ENCODE results near the gene SPTBN2.

Gene SPTBN2

GRCh38 chr11:66766681-66767080, 37.7 kb upstream of the SPTBN2 start:
- Histone ChIP-seq H3K9me3 (ENCODE audit: control insufficient read depth, low read length) (no peaks in the 10 kb centered on the region), H2BK120ac (ENCODE audit: low read depth, low read length) (no peak overlapping the region), H3K4ac (ENCODE audit: low read depth in 1 of 2, low read length in 2 of 2) (no peak overlapping the region), H3K4me1 (ENCODE audit: control insufficient read depth, insufficient read depth, low read depth, low read length) (peaks cover 2% of the 10 kb centered on the region), H3K23ac (ENCODE audit: low read length in 2 of 2) (no peak overlapping the region), H3K27ac (ENCODE audit: low read length, poor library complexity, severe bottlenecking) (peak overlapping the region; percentile 44), H3K14ac (ENCODE audit: low read length in 2 of 2) (no peak overlapping the region), H3K27me3 (ENCODE audit: control insufficient read depth in 1 of 2, insufficient read depth in 1 of 2, low read length in 2 of 2) (no peaks in the 10 kb centered on the region), H3K36me3 (ENCODE audit: control insufficient read depth in 1 of 2, insufficient read depth in 2 of 2, low read depth in 1 of 2, low read length in 2 of 2) (peaks cover 7 to 14% of the 10 kb centered on the region in 2 experiments), H2BK15ac (ENCODE audit: low read depth, poor library complexity, severe bottlenecking) (no peak overlapping the region), H2BK12ac (ENCODE audit: low read length in 2 of 2) (no peak overlapping the region), H3K79me1 (replicated peaks; ENCODE audit: low read length, poor library complexity, severe bottlenecking) (peaks cover 11% of the 10 kb centered on the region), H3K18ac (ENCODE audit: low read depth in 1 of 2, low read length in 2 of 2) (no peak overlapping the region), H2BK5ac (ENCODE audit: low read depth, low read length, poor library complexity, severe bottlenecking) (no peak overlapping the region), H3K9ac (ENCODE audit: low read length) (no peak overlapping the region), H3K4me3 (ENCODE audit: insufficient read depth in 1 of 2, low read depth in 1 of 2, low read length in 2 of 2) (no peak overlapping the region), H2AK5ac (ENCODE audit: low read length, severe bottlenecking) (no peak overlapping the region), H2AFZ (ENCODE audit: low read depth, low read length) (no peak overlapping the region), H4K91ac (ENCODE audit: low read length) (no peak overlapping the region), H3K4me2 (ENCODE audit: low read length, poor library complexity, severe bottlenecking) (no peak overlapping the region), H4K8ac (ENCODE audit: low read length) (no peak overlapping the region)
- DNase-seq, result no peak
- WGBS, result no CpG with 5 or more reads among the region's 2 CpGs

- no peak overlapping the region for H2BK120ac ChIP-seq (ENCODE audit: low read depth, low read length)
- peaks cover 10 to 12% of the 10 kb centered on the region in 2 experiments for H3K36me3 ChIP-seq (ENCODE audit: control insufficient read depth in 1 of 2, insufficient read depth in 2 of 2, low read depth in 1 of 2, low read length in 2 of 2)
- no peaks in the 10 kb centered on the region for H3K4me1 ChIP-seq (ENCODE audit: control insufficient read depth, insufficient read depth, low read depth, low read length)
- H3K23ac ChIP-seq (ENCODE audit: low read length in 2 of 2), result no peak overlapping the region
- H2BK15ac ChIP-seq (ENCODE audit: low read depth, poor library complexity, severe bottlenecking), result no peak overlapping the region
- H3K4me2 ChIP-seq (ENCODE audit: low read length, poor library complexity, severe bottlenecking), result no peak overlapping the region
- no peak overlapping the region for H3K27ac ChIP-seq (ENCODE audit: low read length, poor library complexity, severe bottlenecking)
- H2AFZ ChIP-seq (ENCODE audit: low read depth, low read length), result no peak overlapping the region
- no peak overlapping the region for H2BK12ac ChIP-seq (ENCODE audit: low read length in 2 of 2)
- peaks cover 10% of the 10 kb centered on the region for H3K79me1 ChIP-seq (replicated peaks; ENCODE audit: low read length, poor library complexity, severe bottlenecking)
- H4K8ac ChIP-seq (ENCODE audit: low read length), result no peak overlapping the region
- no peak overlapping the region for H2AK5ac ChIP-seq (ENCODE audit: low read length, severe bottlenecking)
- no peak overlapping the region for H3K14ac ChIP-seq (ENCODE audit: low read length in 2 of 2)
- no peaks in the 10 kb centered on the region for H3K27me3 ChIP-seq (ENCODE audit: control insufficient read depth in 1 of 2, insufficient read depth in 1 of 2, low read length in 2 of 2)
- no peak for DNase-seq
- no peak overlapping the region for H3K4ac ChIP-seq (ENCODE audit: low read depth in 1 of 2, low read length in 2 of 2)
- no peak overlapping the region for H3K4me3 ChIP-seq (ENCODE audit: insufficient read depth in 1 of 2, low read depth in 1 of 2, low read length in 2 of 2)
- 96% methylated on average over 27 of the region's 27 CpGs for WGBS
- H3K9me3 ChIP-seq (ENCODE audit: control insufficient read depth, low read length), result no peaks in the 10 kb centered on the region
- no peak overlapping the region for H3K9ac ChIP-seq (ENCODE audit: low read length)
- H2BK5ac ChIP-seq (ENCODE audit: low read depth, low read length, poor library complexity, severe bottlenecking), result no peak overlapping the region
- no peak overlapping the region for H4K91ac ChIP-seq (ENCODE audit: low read length)
- H3K18ac ChIP-seq (ENCODE audit: low read depth in 1 of 2, low read length in 2 of 2), result no peak overlapping the region
These were observed 33.1 kb upstream of the SPTBN2 start for GRCh38 chr11:66762088-66762487.

- H2BK120ac ChIP-seq (ENCODE audit: low read depth, low read length), result no peak overlapping the region
- H3K4ac ChIP-seq (ENCODE audit: low read depth in 1 of 2, low read length in 2 of 2), result no peak overlapping the region
- H3K18ac ChIP-seq (ENCODE audit: low read depth in 1 of 2, low read length in 2 of 2), result no peak overlapping the region
- DNase-seq, result no peak
- no peaks in the 10 kb centered on the region for H3K27me3 ChIP-seq (ENCODE audit: control insufficient read depth in 1 of 2, insufficient read depth in 1 of 2, low read length in 2 of 2)
- H3K4me2 ChIP-seq (ENCODE audit: low read length, poor library complexity, severe bottlenecking), result no peak overlapping the region
- H3K9me3 ChIP-seq (ENCODE audit: control insufficient read depth, low read length), result no peaks in the 10 kb centered on the region
- H3K4me1 ChIP-seq (ENCODE audit: control insufficient read depth, insufficient read depth, low read depth, low read length), result peaks cover 5% of the 10 kb centered on the region
- H3K27ac ChIP-seq (ENCODE audit: low read length, poor library complexity, severe bottlenecking), result no peak overlapping the region
- H3K79me1 ChIP-seq (replicated peaks; ENCODE audit: low read length, poor library complexity, severe bottlenecking), result peaks cover 9% of the 10 kb centered on the region
- H3K9ac ChIP-seq (ENCODE audit: low read length), result no peak overlapping the region
- H4K8ac ChIP-seq (ENCODE audit: low read length), result no peak overlapping the region
- H3K14ac ChIP-seq (ENCODE audit: low read length in 2 of 2), result no peak overlapping the region
- no peak overlapping the region for H3K4me3 ChIP-seq (ENCODE audit: insufficient read depth in 1 of 2, low read depth in 1 of 2, low read length in 2 of 2)
- peaks cover 0 to 5% of the 10 kb centered on the region in 2 experiments for H3K36me3 ChIP-seq (ENCODE audit: control insufficient read depth in 1 of 2, insufficient read depth in 2 of 2, low read depth in 1 of 2, low read length in 2 of 2)
- no peak overlapping the region for H4K91ac ChIP-seq (ENCODE audit: low read length)
- WGBS, result 98% methylated on average over 3 of the region's 4 CpGs
- H2BK12ac ChIP-seq (ENCODE audit: low read length in 2 of 2), result no peak overlapping the region
- no peak overlapping the region for H2AK5ac ChIP-seq (ENCODE audit: low read length, severe bottlenecking)
- no peak overlapping the region for H2BK5ac ChIP-seq (ENCODE audit: low read depth, low read length, poor library complexity, severe bottlenecking)
- H2AFZ ChIP-seq (ENCODE audit: low read depth, low read length), result no peak overlapping the region
- no peak overlapping the region for H3K23ac ChIP-seq (ENCODE audit: low read length in 2 of 2)
- no peak overlapping the region for H2BK15ac ChIP-seq (ENCODE audit: low read depth, poor library complexity, severe bottlenecking)
These were observed 23.1 kb upstream of the SPTBN2 start for GRCh38 chr11:66752148-66752547.

- H3K4me3 ChIP-seq (ENCODE audit: insufficient read depth in 1 of 2, low read depth in 1 of 2, low read length in 2 of 2), result no peak overlapping the region
These were observed 20.1 kb upstream of the SPTBN2 start for GRCh38 chr11:66749091-66749490.

More at GRCh38 chr11:66749091-66749490, 20.1 kb upstream of the SPTBN2 start:
- no peak overlapping the region for H3K14ac ChIP-seq (ENCODE audit: low read length in 2 of 2)
- no peak overlapping the region for H2BK120ac ChIP-seq (ENCODE audit: low read depth, low read length)
- H2AFZ ChIP-seq (ENCODE audit: low read depth, low read length), result no peak overlapping the region
- H3K36me3 ChIP-seq (ENCODE audit: control insufficient read depth in 1 of 2, insufficient read depth in 2 of 2, low read depth in 1 of 2, low read length in 2 of 2), result peaks cover 0 to 2% of the 10 kb centered on the region in 2 experiments
- H2BK5ac ChIP-seq (ENCODE audit: low read depth, low read length, poor library complexity, severe bottlenecking), result no peak overlapping the region
- H2BK15ac ChIP-seq (ENCODE audit: low read depth, poor library complexity, severe bottlenecking), result no peak overlapping the region
- H3K79me1 ChIP-seq (replicated peaks; ENCODE audit: low read length, poor library complexity, severe bottlenecking), result peaks cover 7% of the 10 kb centered on the region
- H3K4me2 ChIP-seq (ENCODE audit: low read length, poor library complexity, severe bottlenecking), result no peak overlapping the region
- H3K4ac ChIP-seq (ENCODE audit: low read depth in 1 of 2, low read length in 2 of 2), result no peak overlapping the region
- WGBS, result 94% methylated on average over 2 of the region's 2 CpGs
- H4K91ac ChIP-seq (ENCODE audit: low read length), result no peak overlapping the region
- no peaks in the 10 kb centered on the region for H3K27me3 ChIP-seq (ENCODE audit: control insufficient read depth in 1 of 2, insufficient read depth in 1 of 2, low read length in 2 of 2)
- no peak overlapping the region for H2BK12ac ChIP-seq (ENCODE audit: low read length in 2 of 2)
- no peak overlapping the region for H4K8ac ChIP-seq (ENCODE audit: low read length)
- H3K27ac ChIP-seq (ENCODE audit: low read length, poor library complexity, severe bottlenecking), result no peak overlapping the region
- H2AK5ac ChIP-seq (ENCODE audit: low read length, severe bottlenecking), result no peak overlapping the region
- H3K9ac ChIP-seq (ENCODE audit: low read length), result no peak overlapping the region
- no peak overlapping the region for H3K23ac ChIP-seq (ENCODE audit: low read length in 2 of 2)
- H3K18ac ChIP-seq (ENCODE audit: low read depth in 1 of 2, low read length in 2 of 2), result no peak overlapping the region
- DNase-seq, result no peak
- H3K9me3 ChIP-seq (ENCODE audit: control insufficient read depth, low read length), result no peaks in the 10 kb centered on the region
- peaks cover 12% of the 10 kb centered on the region for H3K4me1 ChIP-seq (ENCODE audit: control insufficient read depth, insufficient read depth, low read depth, low read length)
